Endometrial microvascular endothelial cells (primary cell): ENCODE measurements around the gene MEIS1. TPM values are rescaled to one million over a fixed set of nuclear protein-coding genes. Genes with fewer than 3 reads are reported as not detected.

Experiments used
- in situ Hi-C: cut with HindIII; loops from 2 replicates; pipeline ENCODE4 v1.10.0; 2017; ENCODE audit warnings: low sequenced_read_pairs, low pct_unique_long_range_greater_than_20kb; ENCODE audit errors: inconsistent ontology term
- total RNA-seq: library from RNA; depleted of rRNA; stranded (reverse); fragments of >200 nt; gene quantifications from one replicate; pipeline ENCODE4 v1.2.3, GENCODE V29; 2015; ENCODE audit errors: inconsistent ontology term

Gene MEIS1
- total RNA-seq, 1 donor from 2014 or later = 17.1 TPM

DNA sequence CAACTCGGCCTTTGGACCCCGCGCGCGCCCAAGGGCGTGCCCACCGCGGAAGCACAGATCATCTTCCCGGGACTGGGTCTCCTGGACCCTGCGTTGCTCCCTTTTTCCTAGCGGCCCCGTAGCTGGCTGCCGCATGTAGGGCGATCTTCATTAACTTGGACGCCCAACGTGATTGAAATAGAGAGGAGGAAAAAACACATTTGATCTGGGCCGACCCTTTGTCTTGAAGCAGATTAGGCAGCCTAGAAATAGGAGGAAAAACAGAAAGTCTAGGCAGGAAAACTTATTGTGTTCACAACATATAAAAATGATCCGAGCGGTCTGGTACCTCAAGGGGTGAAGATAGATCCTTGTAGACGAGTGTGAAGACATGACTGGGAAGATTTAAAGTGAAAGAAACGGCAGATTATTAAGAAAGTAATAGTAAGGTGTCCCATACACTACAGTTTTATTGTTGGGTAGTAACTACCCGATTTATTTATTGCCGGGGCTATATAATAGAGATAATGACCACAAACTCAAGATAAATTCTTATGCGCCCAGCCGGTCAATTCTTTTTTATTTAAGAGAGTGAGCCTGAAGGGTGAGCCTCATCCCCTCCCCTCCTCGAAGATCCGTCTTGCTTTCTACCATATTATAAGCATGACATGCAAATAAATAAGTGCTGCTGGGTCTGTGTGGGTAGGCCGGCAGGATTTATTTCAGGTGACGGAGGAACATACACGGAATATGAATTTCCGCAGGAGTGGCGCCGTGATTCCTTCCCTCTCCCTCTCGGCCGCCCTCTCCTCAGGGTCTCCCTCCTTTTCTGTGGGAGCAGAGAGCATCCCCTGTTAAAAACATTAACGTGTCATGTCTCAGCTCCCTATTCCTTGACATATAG is 147.4 kb downstream of the MEIS1 start:
- in situ Hi-C loops = no loop called here

- in situ Hi-C loops = no loop called here
Observed at GRCh38 chr2:66582987-66583880, 148.3 kb downstream of the MEIS1 start.

DNA sequence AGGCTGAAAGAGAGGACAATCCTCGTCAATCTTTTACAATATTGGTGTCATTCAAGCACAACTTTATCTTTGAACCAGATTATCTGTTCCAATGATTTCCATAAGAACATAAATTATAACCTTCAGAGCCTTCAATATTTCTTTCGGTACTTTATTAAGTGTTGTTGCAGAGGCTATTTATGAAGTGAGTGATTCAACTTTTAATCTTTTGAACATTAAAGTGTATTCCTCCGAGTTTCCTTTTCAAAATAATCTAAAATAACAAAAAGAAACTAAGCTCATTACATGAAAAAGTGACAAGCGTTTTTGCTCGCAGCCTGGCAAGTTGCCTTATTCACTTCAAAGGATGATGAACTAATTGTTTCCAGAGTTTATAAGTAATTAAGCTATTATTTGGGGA is 149.0 kb downstream of the MEIS1 start:
- in situ Hi-C loops = no loop called here

- in situ Hi-C loops = no loop called here
Observed at GRCh38 chr2:66585587-66585986, 150.7 kb downstream of the MEIS1 start.

DNA sequence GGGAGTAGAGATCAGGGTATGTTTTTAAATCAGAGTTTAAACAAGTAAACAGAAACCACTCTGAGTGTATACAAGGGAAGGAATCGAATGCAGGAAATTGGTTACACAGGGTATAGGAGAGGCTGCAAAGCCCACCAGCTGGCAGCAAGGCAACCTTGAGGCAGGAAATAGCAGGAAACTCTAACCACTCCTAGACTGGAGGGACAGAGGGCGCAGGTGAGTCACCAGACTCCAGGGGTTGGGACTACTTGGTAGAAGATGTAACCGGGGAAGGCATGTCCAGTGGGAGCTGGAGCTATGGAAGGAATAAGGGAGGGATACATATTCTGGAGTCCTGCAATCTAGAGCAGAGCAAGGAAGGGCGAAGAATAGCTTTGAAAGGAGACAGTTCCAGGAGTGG is 152.3 kb downstream of the MEIS1 start:
- in situ Hi-C loops = no loop called here

GRCh38 chr2:66594001-66594400 is 159.1 kb downstream of the MEIS1 start:
- in situ Hi-C loops = no loop called here

GRCh38 chr2:66595556-66595955 is 160.6 kb downstream of the MEIS1 start:
- in situ Hi-C loops = no loop called here

- in situ Hi-C loops = no loop called here
Observed at GRCh38 chr2:66596256-66596655, 161.3 kb downstream of the MEIS1 start.

DNA sequence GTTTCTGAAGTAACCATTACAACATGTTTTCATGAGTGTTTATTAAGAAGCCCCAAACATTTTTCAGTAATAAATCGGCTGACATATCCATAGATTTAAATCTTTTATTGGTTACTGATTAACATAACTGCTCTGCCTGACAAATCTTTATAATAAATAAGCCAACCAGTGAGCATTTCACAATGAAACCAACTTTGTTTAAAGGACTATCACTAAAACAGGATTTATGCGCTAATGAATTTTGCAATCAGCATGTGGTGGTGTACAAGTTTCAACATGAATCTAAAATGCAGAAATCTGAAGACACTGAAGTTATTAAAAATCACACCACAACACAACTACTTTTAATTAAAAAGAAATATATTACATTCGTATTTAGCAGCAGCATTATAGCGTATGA is 166.7 kb downstream of the MEIS1 start:
- in situ Hi-C loops = no loop called here

- in situ Hi-C loops = no loop called here
Observed at GRCh38 chr2:66602341-66602740, 167.4 kb downstream of the MEIS1 start.

GRCh38 chr2:66604326-66604725 is 169.4 kb downstream of the MEIS1 start:
- in situ Hi-C loops = no loop called here

DNA sequence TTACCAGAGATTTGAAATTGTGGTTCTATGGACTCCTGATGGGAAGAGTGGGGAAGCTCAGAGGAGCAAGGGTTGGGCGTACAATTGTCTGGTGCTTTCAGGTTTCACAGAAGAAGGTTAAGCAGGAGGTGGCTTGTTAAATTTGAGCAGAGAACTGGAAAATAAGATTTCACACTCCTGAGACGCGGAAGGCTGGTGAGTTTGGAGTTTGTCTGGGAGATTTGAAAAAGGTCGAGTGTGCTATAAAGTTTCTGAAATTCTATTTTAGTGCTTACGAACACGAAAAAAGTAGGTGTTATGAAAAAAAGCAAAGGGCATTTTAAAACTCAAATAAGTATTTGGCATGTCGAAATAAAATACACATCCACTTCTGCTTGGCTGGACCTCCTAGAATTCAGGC is 170.1 kb downstream of the MEIS1 start:
- in situ Hi-C loops = no loop called here

GRCh38 chr2:66607152-66607551 is 172.2 kb downstream of the MEIS1 start:
- in situ Hi-C loops = no loop called here
